Stimulated activated CD8-positive, alpha-beta memory T cell treated with anti-CD3 and anti-CD28 coated beads, Interleukin-4, amount 100 ng/mL, for 48 hours (primary cell): Measurements from ENCODE around the gene TNFRSF4.

Experiments used
- DNase-seq: peaks from one replicate; pipeline ENCODE4 v3.0.0-alpha.2; 2020

TNFRSF4 gene

DNA sequence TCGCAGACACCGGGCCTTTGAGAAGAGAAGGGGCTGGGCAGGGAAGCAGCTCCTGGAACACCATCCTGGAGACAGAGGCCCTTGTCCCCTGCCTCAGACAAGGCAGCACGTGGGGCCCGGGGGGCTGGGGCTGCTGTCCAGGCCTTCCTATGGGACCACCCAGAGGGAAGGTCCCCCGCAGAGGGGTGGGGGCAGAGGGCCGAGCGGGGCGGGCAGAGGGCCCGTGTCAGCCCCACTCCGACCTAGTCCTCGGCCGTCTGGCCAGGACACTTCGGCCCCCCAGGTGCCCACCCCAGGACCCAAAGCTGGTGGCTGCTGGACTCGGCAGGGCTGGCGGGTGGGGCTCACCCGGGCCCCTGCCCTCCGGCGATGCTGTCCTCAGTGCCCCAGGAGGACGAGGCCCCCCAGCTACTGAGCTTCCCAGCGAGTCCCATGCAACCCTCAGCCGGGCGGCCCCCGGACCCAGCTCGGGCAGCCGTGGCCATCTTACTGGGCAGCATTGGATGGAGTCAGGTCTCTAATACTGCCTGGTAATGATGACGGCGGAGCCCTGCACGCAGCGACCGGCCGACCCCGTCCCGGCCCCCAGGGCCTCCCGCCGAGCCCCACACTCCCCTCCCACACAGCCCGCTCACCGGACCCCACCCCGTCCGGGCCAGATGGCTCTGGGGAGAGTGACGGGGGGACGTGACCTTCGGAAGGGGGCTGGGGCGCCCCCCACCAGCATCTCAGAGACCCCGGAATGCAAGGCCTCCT is 47.1 kb downstream of the TNFRSF4 start:
- no peak for DNase-seq

DNA sequence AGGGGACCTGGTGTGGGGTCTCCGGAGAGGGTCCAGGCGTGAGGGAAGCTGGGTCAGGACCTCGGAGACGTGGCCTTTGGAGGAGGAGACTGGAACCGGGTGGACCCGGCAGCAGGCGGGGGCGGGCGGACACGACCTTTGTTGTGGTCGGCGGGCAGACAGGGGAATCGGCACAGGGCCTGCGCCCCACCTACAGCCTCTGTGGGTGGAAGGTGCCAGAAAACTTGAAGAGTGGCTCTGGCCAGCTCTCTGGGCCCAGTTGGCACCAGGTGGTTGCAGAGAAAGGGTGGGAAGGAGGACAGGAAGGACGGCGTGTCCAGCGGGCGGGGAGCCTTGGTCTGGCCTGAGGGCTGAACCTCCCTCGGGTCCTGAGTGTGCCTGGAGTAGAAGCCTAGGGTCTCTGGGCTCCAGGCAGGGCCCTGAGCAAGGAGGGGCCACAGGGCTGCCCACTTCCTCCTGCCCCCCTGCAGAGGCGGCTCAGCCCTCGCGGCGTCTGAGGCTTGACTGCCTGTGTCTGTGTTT is 48.0 kb downstream of the TNFRSF4 start:
- no peak for DNase-seq

DNA sequence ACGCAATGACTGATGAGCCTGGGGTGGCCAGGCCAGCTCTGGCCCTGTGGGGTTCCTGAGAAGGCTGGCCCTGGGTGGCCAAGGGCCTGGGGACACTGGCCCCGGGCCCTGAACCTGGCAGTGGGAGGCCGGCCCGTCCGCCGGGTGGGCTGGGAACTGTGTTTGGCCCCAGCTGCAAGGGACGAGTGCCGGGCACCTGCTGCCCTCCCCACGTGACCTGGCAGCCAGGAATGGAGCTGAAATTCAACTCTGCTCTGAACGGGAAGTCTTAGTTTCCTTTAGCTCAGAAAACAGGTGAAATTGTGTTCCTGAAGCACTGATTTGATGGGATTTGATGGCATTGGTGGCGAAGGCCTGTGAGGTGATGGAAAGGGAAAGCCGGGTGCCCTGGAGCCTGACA is 48.5 kb downstream of the TNFRSF4 start:
- no peak for DNase-seq

DNA sequence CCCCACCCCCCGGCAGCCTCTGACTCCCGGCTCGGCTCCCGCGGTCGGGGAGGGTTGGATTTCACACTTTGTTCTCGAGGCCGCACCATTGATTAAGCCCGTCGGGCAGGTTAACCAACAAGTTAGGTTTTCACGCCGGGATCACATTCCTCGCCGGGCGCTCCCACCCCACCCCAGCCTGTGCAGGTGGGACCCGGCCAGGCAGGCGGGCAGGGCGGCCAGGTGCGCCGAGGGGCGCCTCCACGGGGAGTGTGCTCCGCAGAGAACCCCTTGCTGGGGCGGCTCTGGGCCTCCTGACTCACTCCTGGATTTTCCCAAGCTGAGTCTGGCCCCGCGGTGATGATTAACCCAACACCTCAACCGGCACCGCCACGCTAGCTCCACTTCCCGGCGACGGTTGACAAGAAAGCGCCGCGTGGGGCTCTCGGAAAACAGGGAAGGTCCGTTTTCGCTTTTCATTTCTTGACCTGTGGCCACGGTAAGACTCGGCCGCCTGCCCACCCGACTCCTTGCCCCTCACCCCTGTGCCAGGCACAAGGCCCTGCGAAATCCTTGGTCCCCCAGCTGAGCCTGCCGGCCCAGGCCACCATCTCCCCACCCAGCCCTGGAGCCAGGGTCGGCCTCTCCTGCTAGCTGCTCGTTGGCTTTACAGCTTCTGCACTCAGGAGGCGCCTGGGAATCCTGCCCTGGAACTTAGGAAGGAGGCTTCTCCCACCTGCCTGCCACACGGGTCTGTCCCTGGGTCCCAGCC is 49.1 kb downstream of the TNFRSF4 start:
- DNase-seq, result no peak

DNA sequence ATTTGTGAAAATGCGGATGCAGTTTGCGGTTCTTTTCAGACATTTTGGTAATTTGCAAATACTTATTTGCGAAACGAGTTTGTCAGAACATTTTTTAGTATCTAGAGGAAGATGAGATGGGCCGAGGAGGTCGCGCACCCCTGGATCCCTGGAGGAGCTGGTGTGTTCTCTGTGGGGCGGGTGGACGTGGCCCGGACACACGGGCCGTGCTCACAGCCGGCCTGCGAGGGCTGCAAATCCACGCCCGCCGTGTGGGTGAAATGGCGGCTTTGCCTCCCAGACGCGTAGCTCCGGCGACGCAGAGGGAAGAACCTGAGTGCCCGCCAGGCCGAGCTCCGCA is 49.6 kb downstream of the TNFRSF4 start:
- no peak for DNase-seq

DNA sequence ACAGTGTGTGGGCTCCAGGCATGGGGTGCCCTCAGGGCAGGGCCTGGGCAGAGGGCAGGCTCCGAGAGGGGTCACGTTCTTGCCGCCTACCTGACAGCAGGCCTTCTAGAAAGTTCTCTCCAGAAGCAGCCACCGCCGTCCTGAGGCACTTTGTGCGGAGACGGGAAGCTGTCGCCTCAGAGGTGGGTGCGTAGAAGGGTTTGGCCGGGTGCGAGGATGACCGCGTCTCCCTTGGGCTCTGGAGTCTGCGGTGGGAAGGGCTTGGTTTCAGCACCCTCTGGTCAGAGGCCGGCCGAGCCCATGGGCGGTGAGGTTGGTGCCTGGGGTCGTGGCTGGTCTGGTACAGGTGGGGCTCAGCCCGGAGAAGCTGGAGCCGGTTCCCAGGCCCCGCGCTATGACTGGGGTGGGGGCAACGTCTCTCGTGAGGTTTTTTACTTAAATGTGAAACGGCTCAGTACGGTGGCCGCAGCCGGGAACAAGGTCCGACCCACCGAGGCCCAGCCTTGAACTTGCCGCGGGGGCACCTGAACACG is 50.3 kb downstream of the TNFRSF4 start:
- no peak for DNase-seq

DNA sequence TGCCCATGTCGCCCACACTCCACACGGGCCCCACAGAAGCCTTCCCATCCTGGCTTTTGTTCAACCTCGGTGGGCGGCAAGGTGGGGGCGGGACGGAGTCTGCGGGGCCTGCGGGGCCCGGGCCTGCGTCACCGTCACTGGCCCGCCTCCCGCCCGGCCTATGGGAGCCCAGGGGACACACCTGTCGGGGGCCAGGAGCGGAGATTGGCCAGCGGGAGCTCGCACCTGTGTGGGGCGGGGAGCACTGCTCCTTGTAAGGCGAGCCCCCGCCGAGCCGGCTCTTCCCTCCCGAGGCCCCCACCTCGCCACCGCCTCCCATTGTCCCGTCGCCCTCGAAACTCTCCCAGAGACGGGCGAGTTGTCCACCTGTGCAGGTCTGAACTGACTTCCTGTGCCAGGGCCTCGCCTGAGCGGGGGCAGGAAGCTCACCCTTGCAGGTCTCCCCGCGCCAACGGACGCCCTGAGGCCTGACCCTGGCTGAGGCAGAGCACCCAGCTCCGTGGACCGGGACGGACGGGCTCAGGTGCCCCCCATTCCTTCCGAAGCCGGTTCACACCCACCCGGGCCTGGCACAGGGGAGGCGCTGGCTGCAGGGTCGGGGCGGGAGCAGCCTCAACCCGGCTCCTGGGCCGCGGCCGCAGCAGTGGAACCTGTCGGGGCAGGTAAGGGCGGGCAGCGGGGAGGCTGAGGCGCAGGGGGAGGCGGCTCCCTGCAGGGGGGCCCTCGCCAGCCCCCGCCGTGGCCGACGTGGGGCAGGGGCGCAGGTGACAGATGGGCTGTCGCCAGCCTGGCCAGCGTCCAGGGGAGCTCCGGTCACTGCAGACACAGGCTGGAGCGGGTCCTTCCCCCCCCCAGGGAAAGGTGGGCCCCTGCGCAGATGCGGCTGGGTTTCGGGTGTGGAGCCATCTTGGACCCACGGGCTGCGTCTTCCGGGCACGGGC is 51.1 kb downstream of the TNFRSF4 start:
- no peak for DNase-seq

DNA sequence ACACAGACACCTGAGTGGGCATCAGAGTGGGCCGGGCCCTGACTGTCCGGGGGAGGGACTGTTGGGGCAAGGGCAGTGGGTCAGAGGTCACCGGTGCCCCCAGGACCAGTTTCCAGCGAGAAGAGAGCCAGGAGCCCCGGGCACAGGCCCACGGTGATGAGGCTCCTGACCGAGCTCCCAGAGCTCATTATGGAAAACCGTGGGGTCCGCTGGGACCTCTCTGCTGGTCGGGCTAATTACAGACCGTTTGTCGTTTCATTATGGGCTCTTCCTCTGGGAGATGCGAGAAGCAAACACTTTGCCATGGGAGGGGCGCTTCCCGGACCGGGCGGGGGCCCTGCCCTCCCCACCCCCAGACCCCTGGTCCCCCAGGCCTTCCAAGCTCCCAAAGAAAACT is 52.3 kb downstream of the TNFRSF4 start:
- DNase-seq, result no peak
